Vagina (tissue), 2 donors: Measurements from ENCODE around the gene SLC5A6. TPM values are rescaled to one million over a fixed set of nuclear protein-coding genes. Genes with fewer than 3 reads are reported as not detected.
"Not testable (repeated sequence)": the region's sequence is repeated elsewhere in the genome, so short reads cannot be mapped to it uniquely, and the experiment has no call there.

ENCODE experiments used
- DNase-seq, 2 donors: peaks; one replicate each; pipeline ENCODE4 v3.0.0-alpha.2; 2017; ENCODE audit errors: extremely low spot score in 2 of 2
- H3K27ac ChIP-seq: fragments of 200-600 bp; sonication (generic); one replicate; pipeline ENCODE4 v1.5.1; 2019
- H3K27me3 ChIP-seq: fragments of 200-600 bp; sonication (generic); one replicate; pipeline ENCODE4 v1.5.1; 2019
- H3K36me3 ChIP-seq, 2 donors: fragments of 200-600 bp; sonication (generic); one replicate each; pipeline ENCODE4 v1.5.1; 2017 to 2019
- H3K4me1 ChIP-seq: fragments of 200-600 bp; sonication (generic); one replicate; pipeline ENCODE4 v1.5.1; 2019
- H3K4me3 ChIP-seq, 2 donors: fragments of 200-600 bp; sonication (generic); 1 replicate in 1 of 2; 2 replicates in 1 of 2; pipeline ENCODE4 v1.5.1; 2016 to 2019
- H3K9me3 ChIP-seq: fragments of 200-600 bp; sonication (generic); one replicate; pipeline ENCODE4 v1.5.1; 2019
- CTCF ChIP-seq, 3 experiments: fragments of 450-650 bp in 2 of 3; fragments of 200-600 bp in 1 of 3; sonication (generic) in 1 of 3; IDR thresholded peaks; one replicate each; pipeline ENCODE4 v1.5.1; 2017 to 2019; ENCODE audit warnings: antibody characterized with exemption in 3 of 3, mild to moderate bottlenecking in 2 of 3, moderate library complexity in 2 of 3
- POLR2A ChIP-seq, 2 donors: fragments of 450-650 bp; IDR thresholded peaks; one replicate each; pipeline ENCODE4 v1.6.1; 2017; ENCODE audit warnings: antibody characterized with exemption in 2 of 2, mild to moderate bottlenecking in 2 of 2, moderate library complexity in 2 of 2
- POLR2AphosphoS5 ChIP-seq, 2 donors: sonication (generic); formaldehyde crosslinking; IDR thresholded peaks; one replicate each; pipeline ENCODE4 v1.9.0; 2017; ENCODE audit warnings: antibody characterized with exemption in 2 of 2, mild to moderate bottlenecking in 2 of 2, low read depth in 1 of 2; ENCODE audit not compliant: insufficient read depth in 1 of 2
- intact Hi-C: fragments of 100-400 bp; cut with DNase I; formaldehyde crosslinking; loops from one replicate; pipeline ENCODE4 v1.15.1; 2023
- total RNA-seq: library from RNA; depleted of rRNA; stranded (reverse); fragments of >200 nt; gene quantifications from one replicate; pipeline ENCODE4 v1.2.3, GENCODE V29; 2016

SLC5A6 gene
- total RNA-seq, 1 donor from 2014 or later: 37.3 TPM

DNA sequence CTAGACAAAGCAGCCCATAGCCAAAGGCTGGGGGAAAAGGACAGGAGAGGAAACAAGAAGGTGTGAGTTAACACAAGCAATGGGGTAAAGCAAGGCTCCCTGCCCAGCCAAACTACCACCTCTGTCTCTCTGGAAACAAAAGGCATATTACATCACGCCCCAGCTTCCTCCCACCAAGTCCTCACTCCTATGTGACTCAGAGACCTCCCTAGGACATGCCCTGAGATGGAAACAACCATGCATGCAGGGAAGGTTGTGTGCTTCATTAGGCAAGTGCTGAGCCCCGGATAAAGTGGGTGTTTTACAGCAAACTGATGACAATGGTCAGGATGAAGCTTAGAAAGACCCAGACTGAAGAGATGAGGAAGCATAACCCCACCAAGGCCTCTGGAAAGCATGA lies 9.2 kb downstream of the SLC5A6 start:
- Histone ChIP-seq H3K27ac (no peak overlapping the region), H3K9me3 (no peaks in the 10 kb centered on the region), H3K27me3 (no peaks in the 10 kb centered on the region), H3K36me3 (peaks cover 0 to 52% of the 10 kb centered on the region in 2 donors), H3K4me1 (no peaks in the 10 kb centered on the region), H3K4me3 (no peak overlapping the region)
- TF ChIP-seq POLR2AphosphoS5 (IDR thresholded peaks at IDR 0.05; ENCODE audit: insufficient read depth in 1 of 2, low read depth in 1 of 2): no peak
- TF ChIP-seq CTCF (IDR thresholded peaks at IDR 0.05): no peak
- TF ChIP-seq POLR2A (IDR thresholded peaks at IDR 0.05): no peak
- DNase-seq: no peak
- intact Hi-C loops: no loop called here

DNA sequence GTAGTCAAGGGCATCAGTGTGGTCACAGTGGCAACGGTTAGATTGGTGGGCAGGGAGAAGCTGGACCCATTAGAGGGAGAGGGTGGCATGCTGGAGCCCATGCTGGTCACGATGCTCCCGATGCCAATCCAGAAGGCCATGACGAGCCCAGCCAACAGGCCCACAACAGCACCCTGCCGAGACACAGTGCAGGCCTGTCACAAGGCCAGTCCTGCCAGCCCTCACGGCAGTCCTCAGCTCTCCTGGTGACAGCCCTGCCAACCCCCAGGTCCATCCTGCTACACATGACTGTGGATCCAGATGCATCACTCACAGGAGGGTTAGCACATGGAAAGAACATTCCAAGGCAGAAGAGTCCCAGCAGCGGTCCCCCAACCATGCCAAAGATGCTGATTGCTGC lies 10.4 kb downstream of the SLC5A6 start:
- H3K36me3 ChIP-seq: peaks cover 0 to 42% of the 10 kb centered on the region in 2 donors
- intact Hi-C loops: no loop called here
- no peak for TF ChIP-seq CTCF (IDR thresholded peaks at IDR 0.05)
- no peak for TF ChIP-seq POLR2A (IDR thresholded peaks at IDR 0.05)
- TF ChIP-seq POLR2AphosphoS5 (IDR thresholded peaks at IDR 0.05; ENCODE audit: insufficient read depth in 1 of 2, low read depth in 1 of 2): no peak

DNA sequence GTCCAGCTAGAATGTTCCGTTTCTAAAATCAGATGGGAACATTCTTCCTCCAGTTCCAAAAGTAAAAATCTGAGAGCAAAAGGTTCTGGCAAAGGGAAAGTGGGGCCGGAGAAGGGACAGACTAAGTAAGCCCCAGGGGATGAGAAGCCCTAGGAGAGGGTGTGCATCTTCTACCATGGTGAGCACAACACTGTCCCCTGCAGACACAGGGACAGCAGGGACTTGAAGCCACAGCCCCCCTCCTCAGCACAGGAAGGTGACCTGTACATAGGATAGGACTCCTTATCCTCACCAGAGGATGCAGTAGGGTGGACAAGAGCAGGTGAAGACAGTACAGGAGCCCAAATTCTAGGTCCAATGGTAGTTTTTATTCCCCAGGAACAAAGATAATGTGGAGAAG lies 12.8 kb downstream of the SLC5A6 start:
- Histone ChIP-seq H3K9me3 (no peaks in the 10 kb centered on the region), H3K27ac (no peak overlapping the region), H3K36me3 (peaks cover 0 to 29% of the 10 kb centered on the region in 2 donors), H3K4me1 (no peaks in the 10 kb centered on the region), H3K27me3 (no peaks in the 10 kb centered on the region), H3K4me3 (no peak overlapping the region)
- DNase-seq: no peak
- no peak for TF ChIP-seq POLR2AphosphoS5 (IDR thresholded peaks at IDR 0.05; ENCODE audit: insufficient read depth in 1 of 2, low read depth in 1 of 2)
- no peak for TF ChIP-seq CTCF (IDR thresholded peaks at IDR 0.05)
- TF ChIP-seq POLR2A (IDR thresholded peaks at IDR 0.05): no peak
- intact Hi-C loops: no loop called here

More for the DNA sequence above, 10.4 kb downstream of the SLC5A6 start:
- no peak for DNase-seq
- Histone ChIP-seq H3K27ac (no peak overlapping the region), H3K27me3 (no peaks in the 10 kb centered on the region), H3K4me1 (no peaks in the 10 kb centered on the region), H3K9me3 (no peaks in the 10 kb centered on the region), H3K4me3 (no peak overlapping the region)

GRCh38 chr2:27198627-27199026 lies 13.4 kb downstream of the SLC5A6 start:
- Histone ChIP-seq H3K4me1 (no peaks in the 10 kb centered on the region), H3K36me3 (peaks cover 0 to 23% of the 10 kb centered on the region in 2 donors), H3K4me3 (no peak overlapping the region), H3K27me3 (no peaks in the 10 kb centered on the region), H3K27ac (no peak overlapping the region), H3K9me3 (no peaks in the 10 kb centered on the region)
- TF ChIP-seq POLR2A (IDR thresholded peaks at IDR 0.05) (no peak), CTCF (IDR thresholded peaks at IDR 0.05) (no peak), POLR2AphosphoS5 (IDR thresholded peaks at IDR 0.05; ENCODE audit: insufficient read depth in 1 of 2, low read depth in 1 of 2) (no peak)
- intact Hi-C loops: no loop called here
- DNase-seq: no peak

DNA sequence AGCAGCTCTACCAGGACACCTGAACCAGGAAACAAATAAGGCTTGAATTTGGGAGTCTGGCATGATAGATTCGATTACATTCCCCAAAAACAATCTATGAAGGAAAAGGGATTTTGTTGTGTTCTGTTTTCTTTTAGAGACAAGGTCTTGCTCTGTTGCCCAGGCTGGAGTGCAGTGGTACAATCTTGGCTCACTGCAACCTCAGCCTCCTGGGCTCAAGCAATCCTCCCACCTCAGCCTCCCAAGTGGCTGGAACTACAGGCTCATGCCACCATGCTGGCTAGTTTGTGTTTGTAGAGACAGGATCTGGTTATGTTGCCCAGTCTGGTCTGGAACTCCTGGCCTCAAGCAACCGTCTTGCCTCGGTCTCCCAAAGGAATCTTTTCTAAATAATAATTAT lies 14.0 kb downstream of the SLC5A6 start:
- H3K9me3 ChIP-seq, H3K27me3 ChIP-seq, H3K4me1 ChIP-seq, H3K27ac ChIP-seq, intact Hi-C loops, DNase-seq, H3K4me3 ChIP-seq: not testable (repeated sequence)
- H3K36me3 ChIP-seq: peaks cover 0 to 17% of the 10 kb centered on the region in 2 donors

DNA sequence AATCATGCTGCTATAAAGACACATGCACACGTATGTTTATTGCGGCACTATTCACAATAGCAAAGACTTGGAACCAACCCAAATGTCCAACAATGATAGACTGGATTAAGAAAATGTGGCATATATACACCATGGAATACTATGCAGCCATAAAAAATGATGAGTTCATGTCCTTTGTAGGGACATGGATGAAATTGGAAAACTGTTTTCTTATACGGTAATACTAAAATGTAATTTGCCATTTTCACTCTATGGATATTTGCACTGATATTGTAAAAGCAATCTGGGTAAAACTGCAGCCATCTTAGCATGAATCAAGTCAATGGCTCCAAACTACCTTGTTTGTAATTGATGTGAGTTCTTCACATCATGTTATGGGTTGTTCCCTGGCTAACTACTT lies 16.3 kb downstream of the SLC5A6 start:
- H3K36me3 ChIP-seq, H3K4me3 ChIP-seq, H3K27me3 ChIP-seq, H3K27ac ChIP-seq, DNase-seq, H3K9me3 ChIP-seq, H3K4me1 ChIP-seq, intact Hi-C loops: not testable (repeated sequence)
